ENCODE measurements around the gene RARG. TPM values are rescaled to one million over a fixed set of nuclear protein-coding genes. Genes with fewer than 3 reads are reported as not detected.

RARG gene
- total RNA-seq, 2 donors from 2014 or later: 11.4 to 21.5 TPM

- H3K9ac ChIP-seq (ENCODE audit: low read depth in 2 of 2, low read length in 2 of 2): no peak overlapping the region
- no peak overlapping the region for H3K27ac ChIP-seq
- TF ChIP-seq CTCF (IDR thresholded peaks at IDR 0.05): no peak
- H3K4me3 ChIP-seq: no peak overlapping the region
- no peaks in the 10 kb centered on the region for H3K36me3 ChIP-seq
- DNase-seq: no peak
- H3K9me3 ChIP-seq: no peaks in the 10 kb centered on the region
- intact Hi-C loops (cut with DNase I): no loop called here
- H3K27me3 ChIP-seq: no peaks in the 10 kb centered on the region
- peaks cover 11% of the 10 kb centered on the region for H3K4me1 ChIP-seq
Measured at GRCh38 chr12:53193985-53194716, 37.9 kb downstream of the RARG start.

- no peak for DNase-seq
- H3K9me3 ChIP-seq: no peaks in the 10 kb centered on the region
- TF ChIP-seq CTCF (IDR thresholded peaks at IDR 0.05): no peak
- no peak overlapping the region for H3K27ac ChIP-seq
- no peak overlapping the region for H3K9ac ChIP-seq (ENCODE audit: low read depth in 2 of 2, low read length in 2 of 2)
- no peaks in the 10 kb centered on the region for H3K36me3 ChIP-seq
- intact Hi-C loops (cut with DNase I): no loop called here
- H3K27me3 ChIP-seq: no peaks in the 10 kb centered on the region
- no peak overlapping the region for H3K4me3 ChIP-seq
- peaks cover 9% of the 10 kb centered on the region for H3K4me1 ChIP-seq
Measured at GRCh38 chr12:53193040-53193439, 39.0 kb downstream of the RARG start.

GRCh38 chr12:53192531-53193021 is 39.4 kb downstream of the RARG start:
- H3K27ac ChIP-seq: no peak overlapping the region
- intact Hi-C loops (cut with DNase I): no loop called here
- peaks cover 4% of the 10 kb centered on the region for H3K4me1 ChIP-seq
- no peak overlapping the region for H3K9ac ChIP-seq (ENCODE audit: low read depth in 2 of 2, low read length in 2 of 2)
- H3K4me3 ChIP-seq: no peak overlapping the region
- TF ChIP-seq CTCF (IDR thresholded peaks at IDR 0.05): no peak
- no peak for DNase-seq
- H3K36me3 ChIP-seq: no peaks in the 10 kb centered on the region
- no peaks in the 10 kb centered on the region for H3K27me3 ChIP-seq
- H3K9me3 ChIP-seq: no peaks in the 10 kb centered on the region

- H3K4me3 ChIP-seq: no peak overlapping the region
- no peak overlapping the region for H3K27ac ChIP-seq
- no peaks in the 10 kb centered on the region for H3K27me3 ChIP-seq
- no peak for DNase-seq
- H3K9me3 ChIP-seq: no peaks in the 10 kb centered on the region
- H3K4me1 ChIP-seq: no peaks in the 10 kb centered on the region
- intact Hi-C loops (cut with DNase I): no loop called here
- H3K9ac ChIP-seq (ENCODE audit: low read depth in 2 of 2, low read length in 2 of 2): no peak overlapping the region
- TF ChIP-seq CTCF (IDR thresholded peaks at IDR 0.05): no peak
- no peaks in the 10 kb centered on the region for H3K36me3 ChIP-seq
Measured at GRCh38 chr12:53191885-53192530, 40.0 kb downstream of the RARG start.

- Histone ChIP-seq H3K27ac (no peak overlapping the region), H3K36me3 (peaks cover 4% of the 10 kb centered on the region), H3K9ac (ENCODE audit: low read depth in 2 of 2, low read length in 2 of 2) (no peak overlapping the region), H3K4me3 (no peak overlapping the region), H3K27me3 (no peaks in the 10 kb centered on the region), H3K4me1 (no peaks in the 10 kb centered on the region), H3K9me3 (no peaks in the 10 kb centered on the region)
- intact Hi-C loops (cut with DNase I): no loop called here
- no peak for TF ChIP-seq CTCF (IDR thresholded peaks at IDR 0.05)
- DNase-seq: no peak
Measured at GRCh38 chr12:53191096-53191884, 40.7 kb downstream of the RARG start.
